Neural progenitor cell (in vitro differentiated cells): ENCODE measurements around the gene CGB1. TPM values are rescaled to one million over a fixed set of nuclear protein-coding genes. Genes with fewer than 3 reads are reported as not detected.

Source experiments
- DNase-seq: peaks from one replicate; pipeline ENCODE4 v3.0.0-alpha.2; 2016; ENCODE audit warnings: low spot score
- H2AFZ ChIP-seq: fragments of 200-600 bp; sonication (generic); replicated peaks from 2 replicates; pipeline ENCODE4 v1.6.1; 2016; ENCODE audit warnings: antibody characterized with exemption
- H3F3A ChIP-seq: fragments of 200-600 bp; sonication (generic); 2 replicates; pipeline ENCODE4 v1.6.1; 2016; ENCODE audit warnings: antibody characterized with exemption, low read depth
- H3K27ac ChIP-seq: fragments of 200-600 bp; sonication (generic); 2 replicates; pipeline ENCODE4 v1.5.1; 2016; ENCODE audit warnings: mild to moderate bottlenecking
- H3K27me3 ChIP-seq: fragments of 200-600 bp; sonication (generic); 2 replicates; pipeline ENCODE4 v1.6.1; 2016; ENCODE audit warnings: mild to moderate bottlenecking, moderate library complexity
- H3K36me3 ChIP-seq: fragments of 200-600 bp; sonication (generic); 2 replicates; pipeline ENCODE4 v1.5.1; 2016
- H3K4me1 ChIP-seq: fragments of 200-600 bp; sonication (generic); 2 replicates; pipeline ENCODE4 v1.6.1; 2016; ENCODE audit warnings: mixed run types
- H3K4me2 ChIP-seq: fragments of 200-600 bp; sonication (generic); 2 replicates; pipeline ENCODE4 v1.6.1; 2016
- H3K4me3 ChIP-seq: fragments of 200-600 bp; sonication (generic); 2 replicates; pipeline ENCODE4 v1.5.1; 2016
- H3K79me2 ChIP-seq: fragments of 200-600 bp; sonication (generic); 2 replicates; pipeline ENCODE4 v1.6.1; 2016; ENCODE audit warnings: low read depth
- H3K9ac ChIP-seq: fragments of 200-600 bp; sonication (generic); 2 replicates; pipeline ENCODE4 v1.6.1; 2016
- H3K9me3 ChIP-seq: fragments of 200-600 bp; sonication (generic); 2 replicates; pipeline ENCODE4 v1.5.1; 2016; ENCODE audit warnings: low read depth
- H4K20me1 ChIP-seq: fragments of 200-600 bp; sonication (generic); 2 replicates; pipeline ENCODE4 v1.6.1; 2016; ENCODE audit warnings: low read depth
- H3K27ac Mint-ChIP-seq: 3 replicates; pipeline ENCODE4 v1.8.0; 2021; ENCODE audit warnings: mixed read lengths
- H3K27me3 Mint-ChIP-seq: 2 replicates; pipeline ENCODE4 v1.8.0; 2022; ENCODE audit warnings: low read depth, mild to moderate bottlenecking, inconsistent platforms, moderate library complexity, mixed read lengths; ENCODE audit not compliant: insufficient read depth
- H3K36me3 Mint-ChIP-seq: 3 replicates; pipeline ENCODE4 v1.8.0; 2021; ENCODE audit warnings: mixed read lengths
- H3K4me1 Mint-ChIP-seq: 3 replicates; pipeline ENCODE4 v1.8.0; 2021; ENCODE audit warnings: mixed read lengths
- H3K4me3 Mint-ChIP-seq: 3 replicates; pipeline ENCODE4 v1.8.0; 2021; ENCODE audit warnings: mild to moderate bottlenecking, moderate library complexity, mixed read lengths
- H3K9me3 Mint-ChIP-seq: 3 replicates; pipeline ENCODE4 v1.8.0; 2020; ENCODE audit warnings: mixed read lengths
- CTCF ChIP-seq: fragments of 200-600 bp; sonication (generic); IDR thresholded peaks from 2 replicates; pipeline ENCODE4 v1.5.1; 2017; ENCODE audit warnings: antibody characterized with exemption, mild to moderate bottlenecking
- EZH2 ChIP-seq: fragments of 200-600 bp; sonication (generic); IDR thresholded peaks from 2 replicates; pipeline ENCODE4 v1.6.1; 2017; ENCODE audit warnings: antibody characterized with exemption, mild to moderate bottlenecking, moderate library complexity
- EZH2phosphoT487 ChIP-seq: fragments of 200-600 bp; sonication (generic); IDR thresholded peaks from 2 replicates; pipeline ENCODE4 v1.6.1; 2017; ENCODE audit warnings: antibody characterized with exemption
- total RNA-seq: library from RNA; depleted of rRNA; stranded (reverse); fragments of >200 nt; gene quantifications from 2 replicates; pipeline ENCODE4 v1.2.3, GENCODE V29; 2015; ENCODE audit warnings: low replicate concordance

The CGB1 gene
- total RNA-seq, 1 donor from 2014 or later = not detected

- Histone ChIP-seq H3K36me3 (peaks cover under 1% of the 10 kb centered on the region), H3K4me1 (peaks cover 18% of the 10 kb centered on the region), H3K4me2 (peak within 1 kb of the TSS; percentile 100), H3K27ac (peak within 1 kb of the TSS; percentile 93), H4K20me1 (peaks cover 48% of the 10 kb centered on the region), H2AFZ (peak within 1 kb of the TSS; percentile 94), H3K27me3 (peaks cover 13% of the 10 kb centered on the region), H3K4me3 (peak within 1 kb of the TSS; percentile 89), H3K79me2 (peaks cover 50% of the 10 kb centered on the region), H3F3A (peaks cover 11% of the 10 kb centered on the region), H3K9me3 (no peaks in the 10 kb centered on the region), H3K9ac (peak within 1 kb of the TSS; percentile 96)
- H3K27me3 Mint-ChIP-seq = peaks cover 3% of the 10 kb centered on the region
- H3K4me3 Mint-ChIP-seq = peak within 1 kb of the TSS; percentile 97
- peaks cover 20% of the 10 kb centered on the region for H3K4me1 Mint-ChIP-seq
- no peaks in the 10 kb centered on the region for H3K9me3 Mint-ChIP-seq
- peak within 1 kb of the TSS; percentile 99 for H3K27ac Mint-ChIP-seq
- TF ChIP-seq EZH2phosphoT487 = no peak
- peak; percentile 4 for TF ChIP-seq CTCF
- H3K36me3 Mint-ChIP-seq = peaks cover 15% of the 10 kb centered on the region
- DNase-seq = peak; percentile 100
Observed at GRCh38 chr19:49085020-49085867, 48.5 kb upstream of the CGB1 start, which contains the start of gene SNRNP70. Gene SNRNP70, plus strand, starts transcription at chr19:49085451. Its CDS starts 964 bp downstream, at chr19:49086415.

GRCh38 chr19:49084206-49085019 is 47.7 kb upstream of the CGB1 start:
- peak overlapping the region; percentile 97 for H3K4me3 Mint-ChIP-seq
- TF ChIP-seq EZH2phosphoT487 = no peak
- peaks cover 18% of the 10 kb centered on the region for H3K4me1 ChIP-seq
- peaks cover 20% of the 10 kb centered on the region for H3K27me3 ChIP-seq
- peaks cover 41% of the 10 kb centered on the region for H3K79me2 ChIP-seq
- H3K27me3 Mint-ChIP-seq = peaks cover 3% of the 10 kb centered on the region
- H3K9ac ChIP-seq = no peak overlapping the region
- H3K9me3 ChIP-seq = no peaks in the 10 kb centered on the region
- peak overlapping the region; percentile 94 for H2AFZ ChIP-seq
- no peaks in the 10 kb centered on the region for H3K36me3 ChIP-seq
- no peak for DNase-seq
- peaks cover 10% of the 10 kb centered on the region for H3F3A ChIP-seq
- peak overlapping the region; percentile 89 for H3K4me3 ChIP-seq
- peak overlapping the region; percentile 72 for H3K4me2 ChIP-seq
- H3K27ac ChIP-seq = no peak overlapping the region
- peaks cover 41% of the 10 kb centered on the region for H4K20me1 ChIP-seq
- peak overlapping the region; percentile 99 for H3K27ac Mint-ChIP-seq
- peaks cover 20% of the 10 kb centered on the region for H3K4me1 Mint-ChIP-seq
- H3K9me3 Mint-ChIP-seq = no peaks in the 10 kb centered on the region
- H3K36me3 Mint-ChIP-seq = peaks cover 15% of the 10 kb centered on the region

GRCh38 chr19:49081273-49081672 is 44.6 kb upstream of the CGB1 start:
- Histone ChIP-seq H2AFZ (no peak overlapping the region), H3K4me1 (peaks cover 5% of the 10 kb centered on the region), H3K9ac (no peak overlapping the region), H3K36me3 (no peaks in the 10 kb centered on the region), H3F3A (peaks cover 10% of the 10 kb centered on the region), H3K4me2 (no peak overlapping the region), H3K4me3 (no peak overlapping the region), H3K79me2 (peaks cover 10% of the 10 kb centered on the region), H3K27me3 (peaks cover 20% of the 10 kb centered on the region), H4K20me1 (peaks cover 10% of the 10 kb centered on the region), H3K9me3 (no peaks in the 10 kb centered on the region), H3K27ac (no peak overlapping the region)
- Mint-ChIP-seq H3K27ac (no peak overlapping the region), H3K4me1 (peaks cover 10% of the 10 kb centered on the region), H3K36me3 (peaks cover 3% of the 10 kb centered on the region), H3K27me3 (peaks cover 7% of the 10 kb centered on the region), H3K9me3 (no peaks in the 10 kb centered on the region), H3K4me3 (no peak overlapping the region)
- no peak for DNase-seq
- TF ChIP-seq EZH2phosphoT487 (no peak), CTCF (no peak), EZH2 (no peak)
